ENCODE data around the gene TTC3.
"Not testable (repeated sequence)": the region's sequence is repeated elsewhere in the genome, so short reads cannot be mapped to it uniquely, and the experiment has no call there.

Gene TTC3

DNA sequence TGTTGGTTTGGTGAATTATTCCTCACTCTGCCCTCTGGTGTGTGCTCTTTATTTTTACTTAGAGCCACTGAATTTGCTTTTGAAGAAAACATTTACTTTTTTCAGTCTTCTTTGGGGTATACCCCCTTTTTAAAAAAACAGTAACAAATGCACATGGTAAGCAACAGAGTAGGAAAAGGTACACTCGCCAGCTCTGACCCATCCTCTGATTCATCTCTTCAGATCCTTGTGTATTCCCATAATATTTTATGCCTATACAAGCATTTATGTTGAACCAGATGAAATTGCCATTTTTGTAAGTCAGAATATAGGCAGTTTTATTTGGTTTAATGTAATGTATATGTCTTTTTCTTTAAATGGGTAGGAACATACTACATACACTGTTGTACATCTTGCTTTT is 28.3 kb downstream of the TTC3 start:
- DNase-seq = no peak

GRCh38 chr21:37102746-37103145 is 29.7 kb downstream of the TTC3 start:
- not testable (repeated sequence) for DNase-seq

- no peak for DNase-seq
Measured at GRCh38 chr21:37106998-37107397, 33.9 kb downstream of the TTC3 start.

DNA sequence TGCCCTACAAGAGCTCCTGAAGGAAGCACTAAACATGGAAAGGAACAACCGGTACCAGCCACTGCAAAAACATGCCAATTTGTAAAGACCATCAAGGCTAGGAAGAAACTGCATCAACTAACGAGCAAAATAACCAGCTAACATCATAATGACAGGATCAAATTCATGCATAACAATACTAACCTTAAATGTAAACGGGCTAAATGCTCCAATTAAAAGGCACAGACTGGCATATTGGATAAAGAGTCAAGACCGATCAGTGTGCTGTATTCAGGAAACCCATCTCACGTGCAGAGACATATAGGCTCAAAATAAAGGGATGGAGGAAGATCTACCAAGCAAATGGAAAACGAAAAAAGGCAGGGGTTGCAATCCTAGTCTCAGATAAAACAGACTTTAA is 38.0 kb downstream of the TTC3 start:
- not testable (repeated sequence) for DNase-seq

GRCh38 chr21:37114301-37114700 is 41.2 kb downstream of the TTC3 start:
- DNase-seq = not testable (repeated sequence)

GRCh38 chr21:37116459-37116858 is 43.4 kb downstream of the TTC3 start:
- DNase-seq = not testable (repeated sequence)

- no peak for DNase-seq
Measured at GRCh38 chr21:37117204-37117603, 44.1 kb downstream of the TTC3 start.

GRCh38 chr21:37118187-37118826 is 45.3 kb downstream of the TTC3 start:
- no peak for DNase-seq

DNA sequence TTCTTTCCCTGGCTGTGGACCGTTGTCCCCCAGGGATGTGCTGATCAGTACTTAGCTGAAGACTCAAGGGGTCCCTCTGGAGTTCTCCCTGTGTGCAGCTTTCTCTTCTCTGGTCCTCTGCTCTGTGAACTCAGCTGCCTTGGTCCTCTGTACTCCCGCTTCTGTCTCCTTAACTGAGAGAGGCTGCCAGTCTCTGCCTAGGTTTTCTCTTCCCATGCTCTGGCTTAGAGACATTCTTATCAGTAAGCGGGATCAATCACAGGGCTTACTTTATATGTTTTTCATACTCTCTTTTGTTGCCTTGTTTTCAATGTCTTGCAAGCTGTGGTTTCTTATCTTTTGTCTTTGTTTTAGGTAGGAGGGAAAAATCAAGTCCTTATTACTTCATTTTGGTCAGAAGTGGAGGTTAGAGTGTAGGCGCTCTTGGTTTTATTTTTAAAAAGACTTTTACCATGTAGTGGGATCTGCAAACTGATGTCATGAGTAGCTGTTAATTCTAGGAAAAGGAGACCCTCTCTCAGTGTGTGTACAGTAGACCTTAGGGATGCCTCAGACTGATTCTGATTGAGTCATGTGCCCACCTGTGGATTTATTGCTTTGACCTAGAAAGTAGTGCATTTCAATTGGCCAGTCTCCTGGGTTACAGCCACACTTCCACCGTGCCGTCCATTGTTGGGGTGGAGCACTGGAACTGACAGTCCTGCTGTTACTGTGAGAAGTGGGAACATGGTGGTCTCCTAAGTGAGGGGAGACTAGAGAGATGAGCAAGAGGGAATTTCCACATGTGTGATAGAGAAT is 46.6 kb downstream of the TTC3 start:
- no peak for DNase-seq

DNA sequence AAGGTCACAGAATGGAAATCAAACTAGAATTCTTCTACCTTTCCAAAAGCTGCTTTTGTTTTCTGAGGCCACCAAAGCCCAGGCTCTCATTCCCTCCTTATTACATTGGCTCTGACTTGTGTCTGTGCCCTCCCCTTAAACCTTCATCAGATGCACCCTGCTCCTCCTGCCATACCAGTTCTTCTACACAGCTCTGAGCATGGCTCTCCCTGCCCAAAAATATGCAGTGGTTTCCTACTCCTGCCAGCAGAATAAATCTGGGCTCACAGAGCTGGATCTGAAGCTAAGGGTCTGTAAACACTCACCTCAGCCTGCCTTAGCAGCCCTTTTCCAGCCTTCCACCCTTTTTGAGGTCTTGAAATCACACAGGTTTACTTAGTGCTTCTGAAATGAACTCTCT is 55.0 kb downstream of the TTC3 start:
- no peak for DNase-seq

- no peak for DNase-seq
Measured at GRCh38 chr21:37130971-37131370, 57.9 kb downstream of the TTC3 start.

DNA sequence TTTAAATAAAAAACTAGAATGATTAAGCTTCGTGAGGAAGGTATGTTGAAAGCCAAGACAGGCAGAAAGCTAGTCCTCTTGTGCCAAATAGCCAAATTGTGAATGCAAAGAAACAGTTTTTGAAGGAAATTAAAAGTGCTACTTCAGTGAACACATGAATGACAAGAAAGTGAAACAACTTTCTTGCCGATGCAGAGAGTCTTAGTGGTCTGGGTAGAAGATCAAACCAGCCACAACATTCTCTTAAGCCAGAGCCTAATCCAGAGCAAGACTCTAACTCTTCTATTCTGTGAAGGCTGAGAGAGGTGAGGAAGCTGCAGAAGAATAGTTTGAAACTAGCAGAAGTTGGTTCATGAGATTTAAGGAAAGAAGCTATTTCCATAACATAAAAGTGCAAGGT is 63.2 kb downstream of the TTC3 start:
- no peak for DNase-seq

DNA sequence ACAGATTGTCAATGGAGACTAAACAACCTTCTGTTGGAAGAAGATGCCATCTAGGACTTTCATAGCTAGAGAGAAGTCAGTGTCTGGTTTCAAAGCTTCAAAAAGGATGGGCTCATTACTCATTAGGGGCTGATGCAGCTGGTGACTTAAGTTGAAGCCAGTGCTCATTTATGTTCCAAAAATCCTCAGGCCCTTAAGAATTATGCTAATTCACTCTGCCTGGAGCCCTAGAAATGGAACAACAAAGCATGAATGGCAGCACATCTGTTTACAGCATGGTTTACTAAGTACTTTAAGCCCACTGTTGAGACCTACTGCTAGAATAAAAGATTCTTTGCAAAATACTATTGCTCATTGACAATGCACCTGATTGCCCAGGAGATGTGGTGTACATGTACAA is 63.7 kb downstream of the TTC3 start:
- DNase-seq = no peak

- no peak for DNase-seq
Measured at GRCh38 chr21:37139154-37139553, 66.1 kb downstream of the TTC3 start.

DNA sequence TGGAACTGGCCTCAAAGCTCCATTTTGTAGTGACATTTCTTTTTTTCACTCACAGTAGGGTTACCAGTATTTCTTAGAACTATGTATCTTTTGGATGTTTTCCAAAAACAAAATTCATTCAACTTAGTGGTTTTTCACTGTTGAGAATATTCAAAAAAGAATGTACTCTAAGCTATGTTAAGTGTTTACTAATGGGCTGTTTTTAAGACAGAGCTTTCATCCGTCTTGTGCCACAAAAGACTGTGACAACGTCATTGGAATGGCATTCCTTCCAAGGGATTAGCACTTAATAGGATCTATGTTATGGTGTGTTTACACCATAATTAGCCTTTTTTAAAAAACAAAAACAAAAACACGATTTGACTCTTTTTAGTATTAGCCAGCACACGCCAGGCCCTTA is 66.8 kb downstream of the TTC3 start:
- no peak for DNase-seq

DNA sequence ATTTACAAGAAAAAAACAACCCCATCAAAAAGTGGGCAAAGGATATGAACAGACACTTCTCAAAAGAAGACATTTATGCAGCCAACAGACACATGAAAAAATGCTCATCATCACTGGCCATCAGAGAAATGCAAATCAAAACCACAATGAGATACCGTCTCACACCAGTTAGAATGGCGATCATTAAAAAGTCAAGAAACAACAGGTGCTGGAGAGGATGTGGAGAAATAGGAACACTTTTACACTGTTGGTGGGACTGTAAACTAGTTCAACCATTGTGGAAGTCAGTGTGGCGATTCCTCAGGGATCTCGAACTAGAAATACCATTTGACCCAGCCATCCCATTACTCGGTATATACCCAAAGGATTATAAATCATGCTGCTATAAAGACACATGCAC is 70.3 kb downstream of the TTC3 start:
- DNase-seq = not testable (repeated sequence)

GRCh38 chr21:37145635-37146111 is 72.6 kb downstream of the TTC3 start:
- no peak for DNase-seq

GRCh38 chr21:37146320-37147235 is 73.5 kb downstream of the TTC3 start:
- DNase-seq = no peak

DNA sequence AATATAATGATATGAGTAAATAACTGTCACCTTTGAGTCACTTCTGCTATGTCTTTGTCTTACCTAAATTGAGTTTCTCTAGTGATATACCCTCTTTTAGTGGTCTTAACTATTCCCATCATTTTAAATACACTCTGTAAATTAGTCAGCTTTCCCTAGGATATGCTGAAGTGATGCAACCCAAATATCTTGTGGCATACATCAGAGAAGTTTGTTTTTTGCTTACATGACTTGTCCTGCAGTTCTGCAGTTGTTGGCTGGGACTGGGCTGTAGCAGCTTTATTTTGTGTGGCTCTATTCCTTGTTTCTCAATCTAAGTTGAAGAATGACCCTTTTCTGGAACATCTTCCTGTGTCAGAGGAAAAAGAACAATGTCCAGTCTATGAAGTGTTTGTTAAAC is 76.4 kb downstream of the TTC3 start:
- DNase-seq = no peak

DNA sequence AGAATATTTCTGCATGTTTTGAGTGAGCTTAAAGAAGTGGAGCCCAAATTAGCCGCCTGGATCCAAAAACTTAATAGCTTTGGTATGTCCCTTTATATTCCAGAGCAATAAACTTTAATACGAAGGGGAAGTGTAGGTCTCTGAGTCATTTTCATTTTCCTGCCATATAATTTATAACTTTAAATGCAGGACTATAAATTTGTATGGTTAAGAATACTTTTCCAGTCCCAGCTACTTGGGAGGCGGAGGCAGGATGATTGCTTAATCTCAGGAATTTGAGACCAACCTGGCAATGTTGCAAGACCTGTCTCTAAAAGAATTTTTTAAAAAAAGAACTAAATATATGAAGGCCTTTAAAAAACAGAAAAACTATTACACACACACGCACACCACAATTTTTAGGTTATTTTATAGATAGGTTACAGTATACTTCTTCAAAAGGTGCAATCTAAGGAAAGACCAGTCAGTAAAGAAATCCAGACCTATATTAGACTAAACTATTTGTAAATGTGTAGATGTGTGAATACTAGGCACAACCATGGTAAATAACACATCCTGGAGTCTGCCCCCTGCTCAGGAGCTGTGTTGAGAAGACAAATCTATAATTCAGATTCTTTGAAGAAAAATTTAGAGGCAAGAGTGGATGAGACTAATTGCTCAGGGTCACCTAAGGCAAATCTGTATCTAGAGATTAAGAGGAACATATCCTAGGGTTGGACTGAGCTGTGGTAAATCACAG is 80.3 kb downstream of the TTC3 start:
- DNase-seq = no peak

DNA sequence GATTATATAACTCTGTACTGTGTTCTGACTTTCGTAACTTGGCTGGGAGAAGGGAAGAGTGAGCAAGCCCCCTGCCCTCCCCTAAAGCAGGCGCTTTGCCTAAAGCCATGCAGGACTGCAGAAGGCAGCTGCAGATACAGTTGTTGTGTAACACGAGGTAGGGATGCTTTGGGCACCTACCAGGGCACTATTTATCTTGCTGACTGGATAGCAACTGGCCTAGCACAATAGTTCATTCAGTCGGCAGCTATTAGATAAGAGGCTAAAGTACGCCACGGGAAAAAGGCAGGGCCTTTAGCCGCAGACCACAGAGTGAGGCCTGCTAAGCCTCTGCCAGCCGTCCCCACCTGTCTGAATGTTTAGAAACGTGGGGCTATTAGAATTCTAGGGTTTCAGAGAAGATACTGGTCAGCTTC is 80.9 kb downstream of the TTC3 start:
- DNase-seq = no peak

DNA sequence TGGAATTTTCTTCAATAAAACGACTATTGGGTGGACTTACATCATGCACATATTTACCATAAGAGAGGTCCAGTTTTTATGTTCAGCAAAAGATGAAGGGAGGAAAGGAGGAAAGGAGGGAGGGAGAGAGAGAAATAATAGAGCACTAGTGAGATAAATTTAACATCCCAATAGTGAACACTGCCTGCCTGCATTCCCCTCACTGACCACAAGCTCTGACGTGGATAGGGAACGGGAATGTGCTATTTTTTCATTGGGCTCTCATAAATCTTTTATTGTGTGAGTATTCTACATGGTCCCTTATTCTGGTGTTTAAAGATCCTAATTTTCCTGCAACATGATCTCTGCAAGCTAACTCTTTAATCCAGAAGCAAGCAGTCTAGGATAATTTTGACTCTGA is 82.1 kb downstream of the TTC3 start:
- no peak for DNase-seq

- no peak for DNase-seq
Measured at GRCh38 chr21:37157938-37158337, 84.9 kb downstream of the TTC3 start.

Data from activated T-cell treated with anti-CD3 and anti-CD28 coated beads for 4 hours (primary cell).